BE2C (cell line): ENCODE measurements around the gene PYDC1.
"Not testable (repeated sequence)": the region's sequence is repeated elsewhere in the genome, so short reads cannot be mapped to it uniquely, and the experiment has no call there.

Experiments used
- DNase-seq: peaks from one replicate; pipeline ENCODE4 v3.0.0-alpha.2; 2020
- H3K27me3 ChIP-seq: fragments of 250-450 bp; sonication (Bioruptor Pico); 2 replicates; pipeline ENCODE4 v1.5.1; 2020; ENCODE audit warnings: mild to moderate bottlenecking
- H3K36me3 ChIP-seq: fragments of 250-450 bp; sonication (Bioruptor Pico); 2 replicates; pipeline ENCODE4 v1.5.1; 2020; ENCODE audit warnings: mild to moderate bottlenecking
- H3K4me1 ChIP-seq: fragments of 250-450 bp; sonication (Bioruptor Pico); 2 replicates; pipeline ENCODE4 v1.5.1; 2020
- H3K4me3 ChIP-seq: 2 replicates; pipeline ENCODE4 v1.5.1; 2011; ENCODE audit warnings: low read depth, low read length
- H3K9me3 ChIP-seq: fragments of 250-450 bp; sonication (Bioruptor Pico); 2 replicates; pipeline ENCODE4 v1.5.1; 2020
- CTCF ChIP-seq: IDR thresholded peaks from 2 replicates; pipeline ENCODE4 v1.5.1; 2012; ENCODE audit warnings: mild to moderate bottlenecking, low read depth, low read length

PYDC1 gene

GRCh38 chr16:31204871-31205666 lies 11.9 kb downstream of the PYDC1 start:
- TF ChIP-seq CTCF, result no peak
- H3K36me3 ChIP-seq, result no peaks in the 10 kb centered on the region
- no peaks in the 10 kb centered on the region for H3K4me1 ChIP-seq
- no peaks in the 10 kb centered on the region for H3K9me3 ChIP-seq
- H3K4me3 ChIP-seq, result no peak overlapping the region
- peaks cover 51% of the 10 kb centered on the region for H3K27me3 ChIP-seq
- DNase-seq, result no peak

- Histone ChIP-seq H3K4me1 (no peaks in the 10 kb centered on the region), H3K4me3 (peak within 1 kb of the TSS; percentile 14; the same call in 1 of the 2 replicates), H3K9me3 (no peaks in the 10 kb centered on the region), H3K27me3 (peaks cover 40% of the 10 kb centered on the region), H3K36me3 (peaks cover 5% of the 10 kb centered on the region; the same call in 1 of the 2 replicates)
- peak; percentile 33 for DNase-seq
- no peak for TF ChIP-seq CTCF
These were observed 14.2 kb downstream of the PYDC1 start, which contains the start of gene PYCARD for GRCh38 chr16:31202414-31203375. Gene PYCARD, minus strand, starts transcription at chr16:31202760. Its CDS starts 70 bp downstream, at chr16:31202690.

DNA sequence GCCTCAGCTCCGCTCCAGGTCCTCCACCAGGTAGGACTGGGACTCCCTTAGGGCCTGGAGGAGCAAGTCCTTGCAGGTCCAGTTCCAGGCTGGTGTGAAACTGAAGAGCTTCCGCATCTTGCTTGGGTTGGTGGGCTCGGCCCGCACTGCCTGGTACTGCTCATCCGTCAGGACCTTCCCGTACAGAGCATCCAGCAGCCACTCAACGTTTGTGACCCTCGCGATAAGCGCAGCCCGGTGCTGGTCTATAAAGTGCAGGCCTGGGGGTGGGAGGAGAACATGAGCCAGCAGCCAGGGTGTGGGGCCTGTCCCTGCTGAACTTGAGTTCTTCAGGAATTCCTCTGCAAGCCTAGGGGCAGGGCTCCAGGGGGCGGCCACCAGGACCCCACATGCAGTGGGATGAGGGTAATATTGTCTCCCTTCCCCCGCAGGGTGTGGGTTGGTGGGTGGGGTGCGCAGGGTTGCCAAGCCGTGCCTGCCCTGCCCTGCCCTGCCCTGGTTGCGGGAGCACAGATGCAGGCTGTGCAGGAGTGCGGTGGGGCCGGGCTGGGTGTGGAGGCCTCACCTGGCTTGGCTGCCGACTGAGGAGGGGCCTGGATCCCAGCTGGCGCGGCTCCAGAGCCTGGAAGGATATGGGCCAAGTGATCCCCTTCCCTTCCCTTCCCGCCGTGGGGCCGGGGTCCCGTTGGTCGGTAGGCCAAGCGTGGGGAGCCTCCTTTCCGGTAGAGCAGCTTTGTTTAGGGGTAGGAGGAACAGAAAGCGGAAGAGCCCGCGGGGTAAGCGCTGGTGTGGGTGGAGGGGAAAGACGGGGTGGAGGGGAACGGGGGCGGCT lies 15.1 kb downstream of the PYDC1 start:
- no peak for TF ChIP-seq CTCF
- Histone ChIP-seq H3K9me3 (no peaks in the 10 kb centered on the region), H3K36me3 (peaks cover 5% of the 10 kb centered on the region; the same call in 1 of the 2 replicates), H3K4me3 (peak overlapping the region; percentile 14; the same call in 1 of the 2 replicates), H3K27me3 (peaks cover 36% of the 10 kb centered on the region), H3K4me1 (no peaks in the 10 kb centered on the region)
- DNase-seq, result peak; percentile 37

- Histone ChIP-seq H3K36me3 (peaks cover 10% of the 10 kb centered on the region), H3K4me3 (no peak overlapping the region), H3K9me3 (no peaks in the 10 kb centered on the region), H3K4me1 (no peaks in the 10 kb centered on the region), H3K27me3 (peaks cover 32% of the 10 kb centered on the region)
- no peak for DNase-seq
- peak; percentile 11; the same call in 1 of the 2 replicates for TF ChIP-seq CTCF
These were observed 15.9 kb downstream of the PYDC1 start for GRCh38 chr16:31200821-31201568.

GRCh38 chr16:31200111-31200510 lies 16.8 kb downstream of the PYDC1 start:
- H3K4me1 ChIP-seq, H3K9me3 ChIP-seq, DNase-seq, H3K4me3 ChIP-seq: not testable (repeated sequence)
- peaks cover 19% of the 10 kb centered on the region for H3K36me3 ChIP-seq
- H3K27me3 ChIP-seq, result peaks cover 31% of the 10 kb centered on the region
